GM12878 (cell line): Measurements from ENCODE around the gene NPVF. TPM values are rescaled to one million over a fixed set of nuclear protein-coding genes. Genes with fewer than 3 reads are reported as not detected.
A peak's percentile ranks its signal among the peaks of the same experiment; 100 is the strongest.

ENCODE experiments used
- ATAC-seq: fragments of 200-7000 bp; cut with Tn5 transposase; 3 replicates; pipeline ENCODE4 v1.9.1; 2020; ENCODE audit warnings: mild to moderate bottlenecking, moderate library complexity
- BruUV-seq: library from RNA; stranded (reverse); fragments of 400-500 nt; replicated peaks from 2 replicates; lab custom pipeline; 2021; lab: Mats Ljungman, UMichigan
- CTCF ChIA-PET: fragments of 300-600 bp; sonication (Branson Sonifier 250); formaldehyde crosslinking; extraction: SDS; loops from one replicate; lab custom pipeline; 2021; ENCODE audit warnings: inconsistent platforms; lab: Yijun Ruan, JAX
- POLR2A ChIA-PET: fragments of 350-600 bp; formaldehyde crosslinking; extraction: SDS; loops from one replicate; lab custom pipeline; 2021; ENCODE audit warnings: inconsistent platforms; lab: Charles Lee
- RAD21 ChIA-PET: fragments of 300-600 bp; sonication (Branson Sonifier 250); formaldehyde crosslinking; loops from one replicate; lab custom pipeline; 2023; ENCODE audit warnings: antibody characterized with exemption; ENCODE audit not compliant: unreplicated experiment; lab: Charles Lee
- SMC1A ChIA-PET: fragments of 300-600 bp; sonication (Branson Sonifier 250); formaldehyde crosslinking; loops from one replicate; lab custom pipeline; 2023; ENCODE audit not compliant: unreplicated experiment, uncharacterized antibody; lab: Charles Lee
- DNase-seq: peaks from one replicate; pipeline ENCODE4 v3.0.0-alpha.2; 2011; ENCODE audit warnings: low read depth, low spot score
- FAIRE-seq: peaks from 3 replicates; lab custom pipeline; 2011; peaks lifted over from hg19 to GRCh38; lab: Jason Lieb, UNC
- H2AFZ ChIP-seq: 2 replicates; pipeline ENCODE4 v1.6.0; 2011; ENCODE audit warnings: low read depth, low read length, control low read depth; ENCODE audit not compliant: control insufficient read depth
- H3K27ac ChIP-seq: 2 replicates; pipeline ENCODE4 v1.5.1; 2011; ENCODE audit warnings: control low read depth; ENCODE audit not compliant: control insufficient read depth, insufficient read depth
- H3K27me3 ChIP-seq, 2 experiments: replicated peaks in 1 of 2; 2 replicates each; pipeline versions ENCODE4 v1.6.0 to v1.6.1; 2011; ENCODE audit warnings: low read length in 1 of 2; ENCODE audit not compliant: control insufficient read depth in 2 of 2, insufficient read depth in 2 of 2
- H3K36me3 ChIP-seq, 2 experiments: 2 replicates each; pipeline ENCODE4 v1.5.1; 2011; ENCODE audit warnings: low read length in 1 of 2; ENCODE audit not compliant: control insufficient read depth in 2 of 2, insufficient read depth in 2 of 2
- H3K4me1 ChIP-seq: 2 replicates; pipeline ENCODE4 v1.6.1; 2011; ENCODE audit warnings: mild to moderate bottlenecking, low read length, moderate library complexity, mixed read lengths; ENCODE audit not compliant: control insufficient read depth, insufficient read depth
- H3K4me2 ChIP-seq: 2 replicates; pipeline ENCODE4 v1.6.0; 2011; ENCODE audit warnings: control low read depth; ENCODE audit not compliant: control insufficient read depth, insufficient read depth
- H3K4me3 ChIP-seq: fragments of 200-600 bp; sonication (generic); 2 replicates; pipeline ENCODE4 v1.5.1; 2016
- H3K79me2 ChIP-seq: 2 replicates; pipeline ENCODE4 v1.6.0; 2011; ENCODE audit warnings: low read length; ENCODE audit not compliant: control insufficient read depth, insufficient read depth
- H3K9ac ChIP-seq: 2 replicates; pipeline ENCODE4 v1.8.0; 2011; ENCODE audit warnings: low read length, control low read depth, mixed read lengths; ENCODE audit not compliant: control insufficient read depth, insufficient read depth
- H3K9me3 ChIP-seq: replicated peaks from 3 replicates; pipeline ENCODE4 v1.5.1; 2011; ENCODE audit warnings: mild to moderate bottlenecking, low read length; ENCODE audit not compliant: control insufficient read depth, insufficient read depth
- H4K20me1 ChIP-seq: 2 replicates; pipeline ENCODE4 v1.6.0; 2011; ENCODE audit not compliant: control insufficient read depth, insufficient read depth
- CREB1 ChIP-seq: IDR thresholded peaks from 2 replicates; pipeline ENCODE4 v1.6.1; 2012; ENCODE audit warnings: low read depth, mild to moderate bottlenecking, inconsistent platforms
- E4F1 ChIP-seq: fragments of 450-650 bp; IDR thresholded peaks from 2 replicates; pipeline ENCODE4 v1.6.1; 2018; ENCODE audit warnings: borderline replicate concordance, mild to moderate bottlenecking; ENCODE audit not compliant: partially characterized antibody
- EGR1 ChIP-seq, 2 experiments: IDR thresholded peaks; 1 replicate in 1 of 2; 2 replicates in 1 of 2; pipeline ENCODE4 v1.6.1; 2011 to 2012; ENCODE audit warnings: low read depth in 2 of 2, low read length in 2 of 2, borderline replicate concordance in 1 of 2, mild to moderate bottlenecking in 1 of 2, moderate library complexity in 1 of 2
- HDGF ChIP-seq: fragments of 450-650 bp; IDR thresholded peaks from 2 replicates; pipeline ENCODE4 v1.6.1; 2016; ENCODE audit warnings: antibody characterized with exemption
- IKZF1 ChIP-seq: fragments of 450-650 bp; conservative IDR thresholded peaks from 2 replicates; pipeline ENCODE4 v1.6.1; 2017; ENCODE audit warnings: antibody characterized with exemption, mild to moderate bottlenecking
- IRF3 ChIP-seq: fragments of 450-650 bp; IDR thresholded peaks from 2 replicates; pipeline ENCODE4 v1.6.1; 2014; ENCODE audit warnings: mild to moderate bottlenecking
- LARP7 ChIP-seq: fragments of 450-650 bp; IDR thresholded peaks from 2 replicates; pipeline ENCODE4 v1.6.1; 2017; ENCODE audit warnings: mild to moderate bottlenecking
- MEF2A ChIP-seq: IDR thresholded peaks from 2 replicates; pipeline ENCODE4 v1.6.1; 2011; ENCODE audit warnings: low read depth, mild to moderate bottlenecking, low read length, moderate library complexity; ENCODE audit not compliant: insufficient read depth
- MYC ChIP-seq: IDR thresholded peaks from 2 replicates; pipeline ENCODE4 v1.6.1; 2011; ENCODE audit warnings: mild to moderate bottlenecking, low read length, moderate library complexity, inconsistent platforms; ENCODE audit not compliant: insufficient read depth, insufficient replicate concordance, insufficient read length, severe bottlenecking
- NFYA ChIP-seq: IDR thresholded peaks from 2 replicates; pipeline ENCODE4 v1.6.1; 2011; ENCODE audit warnings: low read depth, mild to moderate bottlenecking, low read length, improper control_type of control experiment, borderline replicate concordance
- NR2C2 ChIP-seq: IDR thresholded peaks from 2 replicates; pipeline ENCODE4 v1.6.1; 2011; ENCODE audit warnings: borderline replicate concordance, low read depth; ENCODE audit not compliant: control insufficient read depth, insufficient read length
- PAX5 ChIP-seq: IDR thresholded peaks from 2 replicates; pipeline ENCODE4 v1.6.1; 2011; ENCODE audit warnings: low read depth, low read length, borderline replicate concordance
- RB1 ChIP-seq: fragments of 450-650 bp; formaldehyde crosslinking; IDR thresholded peaks from 2 replicates; pipeline ENCODE4 v1.6.1; 2017; ENCODE audit warnings: mild to moderate bottlenecking, borderline replicate concordance
- SP1 ChIP-seq: IDR thresholded peaks from one replicate; pipeline ENCODE4 v1.6.1; 2011; ENCODE audit warnings: low read depth, low read length
- STAT1 ChIP-seq: fragments of 450-650 bp; conservative IDR thresholded peaks from 2 replicates; pipeline ENCODE4 v1.6.1; 2014; ENCODE audit warnings: antibody characterized with exemption, mild to moderate bottlenecking
- ZNF622 ChIP-seq: fragments of 450-650 bp; IDR thresholded peaks from 2 replicates; pipeline ENCODE4 v1.6.1; 2017; ENCODE audit warnings: mild to moderate bottlenecking, inconsistent platforms
- ZNF687 ChIP-seq: fragments of 450-650 bp; IDR thresholded peaks from 2 replicates; pipeline ENCODE4 v1.6.1; 2017; ENCODE audit warnings: mild to moderate bottlenecking, moderate library complexity
- ZZZ3 ChIP-seq: IDR thresholded peaks from 2 replicates; pipeline ENCODE4 v1.6.1; 2011; ENCODE audit warnings: low read depth; ENCODE audit not compliant: control insufficient read depth, insufficient read length
- WGBS: methylation state at CpG from one replicate; pipeline ENCODE4 v1.1.6; 2016; ENCODE audit warnings: low lambda C conversion rate; ENCODE audit not compliant: insufficient replicate concordance, insufficient coverage; ENCODE audit errors: missing lambda C conversion rate; 5-methylcytosine and 5-hydroxymethylcytosine counted together
- in situ Hi-C: fragments of 300-500 bp; cut with MboI; formaldehyde crosslinking; loops from 9 replicates; pipeline ENCODE4 v1.14.3; 2018; ENCODE audit warnings: mixed read lengths
- intact Hi-C: fragments of 100-400 bp; cut with micrococcal nuclease; formaldehyde crosslinking; loops from one replicate; pipeline ENCODE4 v1.14.2; 2022; ENCODE audit not compliant: unreplicated experiment
- polyA plus RNA-seq, 11 experiments: library from polyadenylated mRNA; depleted of rRNA in 4 of 11; unstranded in 6 of 11; stranded (reverse) in 5 of 11; fragments of >200 nt; fragmentation: Nextera tagmentation in 4 of 11; fragmentation: Illumina TruSeq in 1 of 11; extraction: Ambion mirVana in 4 of 11; extraction: Trizol in 1 of 11; gene quantifications; 1 replicate in 1 of 11; 2 replicates in 10 of 11; pipeline versions ENCODE4 v1.2.1 to v1.2.3, GENCODE V29; 2011 to 2016; ENCODE audit warnings: inconsistent platforms in 2 of 11, missing spikeins in 2 of 11, low read depth in 1 of 11
- total RNA-seq, 4 experiments: library from RNA; depleted of rRNA in 3 of 4; stranded (reverse); fragments of >200 nt in 3 of 4; fragmentation: Illumina TruSeq in 1 of 4; extraction: Trizol in 1 of 4; gene quantifications; 2 replicates each; pipeline versions ENCODE4 v1.2.1 to v1.2.3, GENCODE V29; 2013 to 2021

The NPVF gene
- total and polyA plus RNA-seq, 10 of the 15 experiments (the other 5 are each of a cell fraction or from before 2014, with no cell fraction given) = not detected

GRCh38 chr7:25180592-25180923 lies 47.7 kb downstream of the NPVF start:
- intact Hi-C loops = no loop called here
- in situ Hi-C loops = no loop called here
- RAD21 ChIA-PET = interaction anchor here (0.7 to 1.1 kb wide), 2 partner anchors 56 to 360 kb away, joined by 3 read pairs; no protein-coding TSS in a partner anchor
- Histone ChIP-seq H3K79me2 (no peaks in the 10 kb centered on the region), H3K4me1 (no peaks in the 10 kb centered on the region), H3K36me3 (no peaks in the 10 kb centered on the region), H2AFZ (peak overlapping the region; percentile 96), H3K27me3 (no peaks in the 10 kb centered on the region), H3K9ac (peak overlapping the region; percentile 57), H3K9me3 (no peaks in the 10 kb centered on the region), H3K4me2 (peak overlapping the region; percentile 86), H4K20me1 (no peaks in the 10 kb centered on the region), H3K4me3 (peak overlapping the region; percentile 54; the same call in 1 of the 2 replicates), H3K27ac (no peak overlapping the region)
- DNase-seq (no peak), FAIRE-seq (no peak), ATAC-seq (peak; percentile 57)
- POLR2A ChIA-PET = no interaction called here
- no TSS peak for BruUV-seq
- 9% methylated on average over 6 of the region's 6 CpGs for WGBS
- SMC1A ChIA-PET = no interaction called here
- CTCF ChIA-PET = interaction anchor here (0.6 to 1.5 kb wide), 7 partner anchors 11 to 235 kb away, joined by 3 to 6 read pairs (median 4); no protein-coding TSS in a partner anchor
- TF ChIP-seq E4F1 (no peak), ZNF622 (no peak), ZZZ3 (no peak), SP1 (no peak), RB1 (no peak), NFYA (no peak), IRF3 (no peak), IKZF1 (peak; percentile 16; the same call in 1 of the 2 replicates), STAT1 (no peak), ZNF687 (0 out of 2 replicates have a peak, but pooled peaks have one; percentile 1), HDGF (peak; percentile 80; the same call in 1 of the 2 replicates), LARP7 (peak; percentile 31; the same call in 1 of the 2 replicates), NR2C2 (no peak), CREB1 (no peak), MEF2A (no peak), PAX5 (no peak), MYC (no peak), EGR1 (IDR thresholded peaks at IDR 0.05; ENCODE audit: borderline replicate concordance in 1 of 2, low read depth in 2 of 2, low read length in 2 of 2) (no peak)
